K562 (cell line): Measurements from ENCODE around the gene CCDC174. TPM values are rescaled to one million over a fixed set of nuclear protein-coding genes. Genes with fewer than 3 reads are reported as not detected.

Source experiments
- CBX2 ChIP-seq: fragments of 200-600 bp; sonication (generic); IDR thresholded peaks from one replicate; pipeline ENCODE4 v1.6.1; 2012; ENCODE audit warnings: mild to moderate bottlenecking, low read length, inconsistent platforms; ENCODE audit not compliant: insufficient read depth, poor library complexity, severe bottlenecking
- CTBP1 ChIP-seq: fragments of 450-650 bp; IDR thresholded peaks from 2 replicates; pipeline ENCODE4 v1.6.1; 2016; ENCODE audit warnings: borderline replicate concordance
- GTF2A2 ChIP-seq: IDR thresholded peaks from 2 replicates; pipeline ENCODE4 v1.6.1; 2016; ENCODE audit warnings: mild to moderate bottlenecking, missing genetic modification characterization, missing compliant biosample characterization
- HDAC8 ChIP-seq: fragments of 450-650 bp; IDR thresholded peaks from 2 replicates; pipeline ENCODE4 v1.6.1; 2016; ENCODE audit warnings: mild to moderate bottlenecking, missing genetic modification characterization, moderate library complexity, missing compliant biosample characterization
- HNRNPK ChIP-seq: fragments of 200-400 bp; formaldehyde crosslinking; IDR thresholded peaks from one replicate; pipeline ENCODE4 v1.6.1; 2018; ENCODE audit warnings: mild to moderate bottlenecking, low read depth, low read length; ENCODE audit not compliant: poor library complexity, severe bottlenecking
- MAFG ChIP-seq: fragments of 450-650 bp; conservative IDR thresholded peaks from 2 replicates; pipeline ENCODE4 v1.6.1; 2016; ENCODE audit warnings: missing genetic modification characterization, missing compliant biosample characterization
- MTF1 ChIP-seq: fragments of 250-450 bp; sonication (Bioruptor Pico); IDR thresholded peaks from 2 replicates; pipeline ENCODE4 v1.9.0; 2021; ENCODE audit warnings: moderate library complexity, mild to moderate bottlenecking, inconsistent platforms, borderline replicate concordance
- NELFE ChIP-seq: IDR thresholded peaks from 2 replicates; pipeline ENCODE4 v1.6.1; 2011; ENCODE audit warnings: mild to moderate bottlenecking; ENCODE audit not compliant: insufficient read depth, insufficient read length
- PCBP1 ChIP-seq: fragments of 200-400 bp; formaldehyde crosslinking; IDR thresholded peaks from 2 replicates; pipeline ENCODE4 v1.6.1; 2018; ENCODE audit warnings: mild to moderate bottlenecking, low read depth, low read length; ENCODE audit not compliant: poor library complexity, severe bottlenecking
- RB1 ChIP-seq: fragments of 450-650 bp; IDR thresholded peaks from 2 replicates; pipeline ENCODE4 v1.6.1; 2017; ENCODE audit warnings: low read depth, mild to moderate bottlenecking
- SMC3 ChIP-seq: conservative IDR thresholded peaks from 2 replicates; pipeline ENCODE4 v1.6.1; 2011; ENCODE audit warnings: low read depth, low read length, improper control_type of control experiment; ENCODE audit not compliant: insufficient read depth
- TSC22D4 ChIP-seq: fragments of 450-650 bp; IDR thresholded peaks from 2 replicates; pipeline ENCODE4 v1.6.1; 2016; ENCODE audit warnings: missing genetic modification characterization, missing biosample characterization, control low read depth
- ZC3H8 ChIP-seq: fragments of 450-650 bp; IDR thresholded peaks from 2 replicates; pipeline ENCODE4 v1.6.1; 2017
- ZEB2 ChIP-seq: fragments of 450-650 bp; IDR thresholded peaks from 2 replicates; pipeline ENCODE4 v1.6.1; 2016
- ZNF224 ChIP-seq: sonication (generic); formaldehyde crosslinking; IDR thresholded peaks from 2 replicates; pipeline ENCODE4 v1.8.0; 2022; ENCODE audit warnings: mild to moderate bottlenecking, missing genetic modification reagents
- ZNF239 ChIP-seq: fragments of 250-450 bp; sonication (Bioruptor Pico); IDR thresholded peaks from 2 replicates; pipeline ENCODE4 v1.4.0; 2020; ENCODE audit warnings: mild to moderate bottlenecking
- ZNF277 ChIP-seq: fragments of 250-450 bp; sonication (Bioruptor Pico); IDR thresholded peaks from 2 replicates; pipeline ENCODE4 v1.8.0; 2022; ENCODE audit warnings: inconsistent platforms, mild to moderate bottlenecking, moderate library complexity, borderline replicate concordance
- ZNF408 ChIP-seq: fragments of 250-450 bp; sonication (Bioruptor Pico); IDR thresholded peaks from 2 replicates; pipeline ENCODE4 v1.4.0; 2020; ENCODE audit warnings: low read depth, mild to moderate bottlenecking, moderate library complexity
- ZNF699 ChIP-seq: fragments of 250-450 bp; sonication (Bioruptor Pico); IDR thresholded peaks from 2 replicates; pipeline ENCODE4 v1.8.0; 2021; ENCODE audit warnings: mild to moderate bottlenecking, moderate library complexity; ENCODE audit not compliant: insufficient replicate concordance
- ZSCAN29 ChIP-seq: fragments of 450-650 bp; IDR thresholded peaks from 2 replicates; pipeline ENCODE4 v1.6.1; 2017
- polyA plus RNA-seq, 8 experiments: library from polyadenylated mRNA; depleted of rRNA in 4 of 8; stranded (reverse) in 5 of 8; unstranded in 3 of 8; fragments of >200 nt; fragmentation: Nextera tagmentation in 2 of 8; fragmentation: Illumina TruSeq in 1 of 8; extraction: Ambion mirVana in 2 of 8; extraction: Trizol in 1 of 8; gene quantifications; 2 replicates each; pipeline versions ENCODE4 v1.2.1 to v1.2.3, GENCODE V29; 2011 to 2014; ENCODE audit warnings: inconsistent platforms in 1 of 8, missing spikeins in 1 of 8
- total RNA-seq, 7 experiments: library from RNA; depleted of rRNA in 6 of 7; stranded (reverse); fragments of >200 nt in 6 of 7; fragmentation: Illumina TruSeq in 2 of 7; extraction: Trizol in 2 of 7; gene quantifications; 2 replicates each; pipeline versions ENCODE4 v1.2.1 to v1.2.3, GENCODE V29; 2011 to 2021; ENCODE audit warnings: low replicate concordance in 1 of 7
- TF ChIP-seq, protein P1 (sequence below): IDR thresholded peaks from 2 replicates; pipeline ENCODE4 v1.6.1; 2011; ENCODE audit not compliant: insufficient read length; ENCODE audit errors: extremely low read depth
- TF ChIP-seq, protein P2 (sequence below), 2 experiments: fragments of 200-800 bp in 1 of 2; sonication (Bioruptor generic) in 1 of 2; sonication (generic) in 1 of 2; formaldehyde crosslinking in 1 of 2; IDR thresholded peaks in 1 of 2; conservative IDR thresholded peaks in 1 of 2; 2 replicates each; pipeline versions ENCODE4 v1.5.0 to v1.6.1; 2016 to 2020; ENCODE audit warnings: missing compliant biosample characterization in 1 of 2, missing genetic modification characterization in 1 of 2, missing genetic modification reagents in 1 of 2
- TF ChIP-seq, protein P3 (sequence below): fragments of 450-650 bp; conservative IDR thresholded peaks from 2 replicates; pipeline ENCODE4 v1.6.1; 2016; ENCODE audit warnings: missing genetic modification characterization, low read depth, mild to moderate bottlenecking, control low read depth, missing compliant biosample characterization

Gene CCDC174
- total and polyA plus RNA-seq, 9 of the 15 experiments (the other 6 are each of a cell fraction or from before 2014, with no cell fraction given): 7.4 to 41.0 (median 28.5) TPM

GRCh38 chr3:14647976-14648955, 3.3 kb upstream of the CCDC174 start (continued):
- TF ChIP-seq PCBP1 (no peak), RB1 (no peak), NELFE (no peak), HNRNPK (no peak), ZNF239 (CRISPR knock-in tag) (no peak), ZC3H8 (no peak), CTBP1 (peak; percentile 31; the same call in 1 of the 2 replicates), HDAC8 (0 out of 2 replicates have a peak, but pooled peaks have one; percentile 42), ZNF277 (CRISPR knock-in tag) (no peak), MTF1 (no peak), ZNF224 (CRISPR knock-in tag) (no peak), GTF2A2 (tag) (no peak), ZEB2 (0 out of 2 replicates have a peak, but pooled peaks have one; percentile 17), ZNF699 (CRISPR knock-in tag) (no peak), MAFG (peak; percentile 61), ZNF408 (CRISPR knock-in tag) (no peak), CBX2 (no peak), ZSCAN29 (no peak), SMC3 (no peak), TSC22D4 (tag) (no peak)
- TF ChIP-seq, protein P1, sequence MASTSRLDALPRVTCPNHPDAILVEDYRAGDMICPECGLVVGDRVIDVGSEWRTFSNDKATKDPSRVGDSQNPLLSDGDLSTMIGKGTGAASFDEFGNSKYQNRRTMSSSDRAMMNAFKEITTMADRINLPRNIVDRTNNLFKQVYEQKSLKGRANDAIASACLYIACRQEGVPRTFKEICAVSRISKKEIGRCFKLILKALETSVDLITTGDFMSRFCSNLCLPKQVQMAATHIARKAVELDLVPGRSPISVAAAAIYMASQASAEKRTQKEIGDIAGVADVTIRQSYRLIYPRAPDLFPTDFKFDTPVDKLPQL: no peak
- TF ChIP-seq, protein P2, sequence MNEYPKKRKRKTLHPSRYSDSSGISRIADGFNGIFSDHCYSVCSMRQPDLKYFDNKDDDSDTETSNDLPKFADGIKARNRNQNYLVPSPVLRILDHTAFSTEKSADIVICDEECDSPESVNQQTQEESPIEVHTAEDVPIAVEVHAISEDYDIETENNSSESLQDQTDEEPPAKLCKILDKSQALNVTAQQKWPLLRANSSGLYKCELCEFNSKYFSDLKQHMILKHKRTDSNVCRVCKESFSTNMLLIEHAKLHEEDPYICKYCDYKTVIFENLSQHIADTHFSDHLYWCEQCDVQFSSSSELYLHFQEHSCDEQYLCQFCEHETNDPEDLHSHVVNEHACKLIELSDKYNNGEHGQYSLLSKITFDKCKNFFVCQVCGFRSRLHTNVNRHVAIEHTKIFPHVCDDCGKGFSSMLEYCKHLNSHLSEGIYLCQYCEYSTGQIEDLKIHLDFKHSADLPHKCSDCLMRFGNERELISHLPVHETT (CRISPR knock-in tag; conservative IDR thresholded peaks at IDR 0.05 in 1 of 2, IDR thresholded peaks at IDR 0.05 in 1 of 2): no peak; a peak in 1 of 4 replicates
- TF ChIP-seq, protein P3, sequence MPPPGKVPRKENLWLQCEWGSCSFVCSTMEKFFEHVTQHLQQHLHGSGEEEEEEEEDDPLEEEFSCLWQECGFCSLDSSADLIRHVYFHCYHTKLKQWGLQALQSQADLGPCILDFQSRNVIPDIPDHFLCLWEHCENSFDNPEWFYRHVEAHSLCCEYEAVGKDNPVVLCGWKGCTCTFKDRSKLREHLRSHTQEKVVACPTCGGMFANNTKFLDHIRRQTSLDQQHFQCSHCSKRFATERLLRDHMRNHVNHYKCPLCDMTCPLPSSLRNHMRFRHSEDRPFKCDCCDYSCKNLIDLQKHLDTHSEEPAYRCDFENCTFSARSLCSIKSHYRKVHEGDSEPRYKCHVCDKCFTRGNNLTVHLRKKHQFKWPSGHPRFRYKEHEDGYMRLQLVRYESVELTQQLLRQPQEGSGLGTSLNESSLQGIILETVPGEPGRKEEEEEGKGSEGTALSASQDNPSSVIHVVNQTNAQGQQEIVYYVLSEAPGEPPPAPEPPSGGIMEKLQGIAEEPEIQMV: no peak
